ENCODE results near the gene RPL27A.

RPL27A gene

DNA sequence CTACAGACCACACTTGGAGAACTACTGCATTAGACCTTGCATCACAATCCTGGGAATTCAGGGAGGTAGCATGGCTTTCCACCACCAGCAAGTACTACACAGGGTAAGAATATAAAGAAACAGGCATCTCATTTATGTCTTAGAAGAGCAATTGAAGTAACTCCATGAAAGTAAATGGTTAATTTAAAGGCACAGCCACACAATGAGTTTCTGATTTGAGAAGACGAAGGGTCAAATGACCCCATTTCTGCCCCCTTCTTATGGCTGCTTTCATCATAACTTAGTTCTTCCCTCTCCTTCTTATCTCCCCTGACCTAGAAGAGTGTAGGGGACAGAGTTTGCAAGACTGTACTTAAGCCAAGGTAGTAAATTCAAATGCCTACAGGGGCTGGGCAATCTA, 6.1 kb upstream of the RPL27A start:
- no peak for DNase-seq

DNA sequence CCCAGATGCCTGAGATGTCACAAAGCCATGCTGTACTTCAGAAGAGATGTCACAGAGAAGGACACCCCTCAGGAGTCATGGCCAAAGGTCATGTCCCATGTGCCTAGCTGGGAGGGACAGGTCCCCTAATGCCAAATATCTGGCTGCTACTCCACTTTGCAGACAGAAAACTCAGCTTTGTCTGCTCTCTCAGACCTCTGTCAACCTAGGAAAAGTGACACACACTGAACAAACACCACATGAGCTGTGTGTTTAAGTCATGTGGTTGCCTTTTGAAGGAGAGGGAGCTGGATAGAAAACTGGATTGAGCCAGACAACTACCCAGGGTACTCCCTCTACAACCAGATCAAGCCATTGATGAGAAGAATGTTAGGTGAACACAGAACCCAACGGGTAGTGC, 3.6 kb upstream of the RPL27A start:
- no peak for DNase-seq

DNA sequence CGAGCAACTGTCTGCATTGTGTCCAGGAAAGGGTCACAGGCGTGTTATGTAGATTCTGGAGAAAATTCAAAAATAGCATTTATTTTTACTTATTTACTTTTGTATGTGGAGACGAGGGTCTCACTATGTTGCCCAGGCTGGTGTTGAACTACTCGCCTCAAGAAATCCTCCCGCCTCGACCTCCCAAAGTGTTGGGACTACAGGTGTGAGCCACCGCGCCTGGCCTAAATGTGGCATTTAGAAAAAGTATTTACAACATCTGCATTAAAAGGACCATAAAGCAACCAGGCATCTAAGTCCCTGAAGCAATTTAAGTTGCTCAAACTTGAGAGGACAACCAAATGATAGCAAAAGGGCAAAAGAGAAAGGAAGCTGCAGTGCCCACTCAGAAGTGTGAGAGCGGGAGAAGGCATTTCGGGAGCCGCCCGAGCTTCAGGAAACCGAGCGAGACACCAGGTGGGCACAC, 722 bp upstream of the RPL27A start:
- no peak for DNase-seq

DNA sequence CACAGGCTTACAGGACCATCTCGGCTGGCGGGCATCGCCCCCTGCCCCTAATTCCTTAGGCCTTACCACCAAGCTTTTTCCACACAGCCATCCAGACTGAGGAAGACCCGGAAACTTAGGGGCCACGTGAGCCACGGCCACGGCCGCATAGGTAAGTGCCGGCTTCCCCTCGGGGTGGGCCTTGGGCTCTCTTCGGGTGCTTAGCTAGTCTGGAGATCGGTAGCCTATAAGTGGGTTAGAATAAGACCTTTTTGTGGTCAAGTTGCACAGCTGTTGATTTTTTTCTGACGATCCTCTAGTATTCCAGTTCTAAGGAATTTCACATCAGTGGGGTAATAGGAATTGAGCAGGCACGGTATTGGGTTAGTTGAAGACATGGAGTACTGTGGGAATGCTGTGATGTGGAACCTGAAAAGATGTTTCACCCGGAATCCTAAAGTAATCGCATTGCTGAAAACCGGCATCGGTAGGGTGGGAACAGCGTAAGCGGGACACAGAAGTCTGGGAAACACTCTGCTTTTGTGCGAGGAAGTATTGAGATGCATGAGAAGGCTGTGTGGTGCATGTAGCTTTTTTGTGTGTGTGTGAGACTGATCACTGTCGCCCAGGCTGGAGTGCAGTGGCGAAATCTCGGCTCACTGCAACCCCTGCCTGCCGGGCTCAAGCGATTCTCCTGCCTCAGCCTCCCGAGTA, 669 bp downstream of the RPL27A start:
- DNase-seq: no peak

DNA sequence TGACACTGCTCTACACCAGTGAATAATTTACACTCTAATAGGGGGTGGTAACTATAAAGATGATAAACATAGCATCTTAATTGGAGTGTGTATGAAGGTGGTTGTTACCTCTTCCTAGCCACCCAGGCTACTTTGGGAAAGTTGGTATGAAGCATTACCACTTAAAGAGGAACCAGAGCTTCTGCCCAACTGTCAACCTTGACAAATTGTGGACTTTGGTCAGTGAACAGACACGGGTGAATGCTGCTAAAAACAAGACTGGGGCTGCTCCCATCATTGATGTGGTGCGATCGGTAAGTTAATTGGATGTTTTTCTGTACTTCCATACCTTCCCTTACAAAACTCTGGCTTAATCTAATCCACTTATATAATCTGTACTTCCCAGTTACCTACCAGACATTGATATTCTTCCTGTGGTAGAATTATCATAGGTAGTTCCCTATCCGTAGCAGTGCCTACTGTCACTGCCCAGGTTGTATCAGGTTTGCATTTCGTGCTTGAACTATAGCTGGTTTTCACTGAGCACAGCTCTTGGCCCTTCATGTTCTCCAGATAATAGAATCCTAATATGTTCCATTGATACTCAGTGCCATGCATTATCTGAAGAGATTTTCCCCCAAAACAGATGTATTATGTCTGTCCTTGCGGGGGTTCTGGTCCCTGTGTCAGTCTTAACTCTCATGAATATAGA, 2.2 kb downstream of the RPL27A start:
- no peak for DNase-seq

DNA sequence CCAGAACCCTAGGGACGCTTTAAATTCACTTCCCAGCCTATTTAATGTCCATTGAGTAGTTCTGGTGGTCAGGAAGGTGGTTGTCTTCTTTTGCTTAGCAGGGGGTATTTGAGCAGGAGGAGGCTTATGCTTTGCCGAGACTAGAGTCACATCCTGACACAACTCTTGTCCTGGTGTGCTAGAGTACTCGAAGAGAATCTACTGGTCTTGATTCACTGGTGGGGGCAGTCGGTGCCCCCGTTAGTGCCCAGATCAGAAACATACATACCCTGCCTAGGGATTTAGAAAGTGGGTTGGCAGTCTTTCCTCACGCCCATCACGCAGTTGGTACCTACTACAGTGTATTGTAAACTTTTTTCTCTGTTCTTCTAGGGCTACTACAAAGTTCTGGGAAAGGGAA, 2.7 kb downstream of the RPL27A start:
- DNase-seq: no peak

DNA sequence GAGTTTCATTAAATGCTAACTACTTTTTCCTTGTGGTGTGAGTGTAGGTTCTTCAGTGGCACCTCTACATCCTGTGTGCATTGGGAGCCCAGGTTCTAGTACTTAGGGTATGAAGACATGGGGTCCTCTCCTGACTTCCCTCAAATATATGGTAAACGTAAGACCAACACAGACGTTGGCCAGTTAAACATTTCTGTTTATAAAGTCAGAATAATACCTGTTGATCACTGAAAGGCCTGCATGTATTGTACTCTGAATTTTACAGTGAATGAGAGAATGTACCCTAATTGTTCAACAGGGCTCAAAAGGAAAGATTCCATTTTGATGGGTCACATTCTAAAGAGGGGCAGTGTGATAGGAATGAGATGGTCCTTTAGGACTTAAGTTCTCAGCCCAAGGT, 3.2 kb downstream of the RPL27A start:
- DNase-seq: no peak

DNA sequence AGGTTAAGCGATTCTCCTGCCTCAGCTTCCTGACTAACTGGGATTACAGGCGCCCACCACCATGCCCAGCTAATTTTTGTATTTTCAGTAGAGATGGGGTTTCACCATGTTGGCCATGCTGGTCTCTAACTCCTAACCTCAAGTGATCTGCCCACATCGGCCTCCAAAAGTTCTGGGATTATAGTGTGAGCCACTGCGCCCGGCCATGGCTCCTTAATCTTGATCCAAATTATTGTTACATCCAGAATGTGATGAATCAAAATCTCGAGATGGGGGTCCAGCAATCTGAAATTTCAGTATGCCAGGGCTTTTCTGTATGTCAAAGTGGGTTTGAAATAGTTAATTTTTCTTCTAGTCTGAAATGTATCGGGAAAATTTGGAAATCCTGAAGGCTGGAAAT, 3.7 kb downstream of the RPL27A start:
- DNase-seq: no peak

DNA sequence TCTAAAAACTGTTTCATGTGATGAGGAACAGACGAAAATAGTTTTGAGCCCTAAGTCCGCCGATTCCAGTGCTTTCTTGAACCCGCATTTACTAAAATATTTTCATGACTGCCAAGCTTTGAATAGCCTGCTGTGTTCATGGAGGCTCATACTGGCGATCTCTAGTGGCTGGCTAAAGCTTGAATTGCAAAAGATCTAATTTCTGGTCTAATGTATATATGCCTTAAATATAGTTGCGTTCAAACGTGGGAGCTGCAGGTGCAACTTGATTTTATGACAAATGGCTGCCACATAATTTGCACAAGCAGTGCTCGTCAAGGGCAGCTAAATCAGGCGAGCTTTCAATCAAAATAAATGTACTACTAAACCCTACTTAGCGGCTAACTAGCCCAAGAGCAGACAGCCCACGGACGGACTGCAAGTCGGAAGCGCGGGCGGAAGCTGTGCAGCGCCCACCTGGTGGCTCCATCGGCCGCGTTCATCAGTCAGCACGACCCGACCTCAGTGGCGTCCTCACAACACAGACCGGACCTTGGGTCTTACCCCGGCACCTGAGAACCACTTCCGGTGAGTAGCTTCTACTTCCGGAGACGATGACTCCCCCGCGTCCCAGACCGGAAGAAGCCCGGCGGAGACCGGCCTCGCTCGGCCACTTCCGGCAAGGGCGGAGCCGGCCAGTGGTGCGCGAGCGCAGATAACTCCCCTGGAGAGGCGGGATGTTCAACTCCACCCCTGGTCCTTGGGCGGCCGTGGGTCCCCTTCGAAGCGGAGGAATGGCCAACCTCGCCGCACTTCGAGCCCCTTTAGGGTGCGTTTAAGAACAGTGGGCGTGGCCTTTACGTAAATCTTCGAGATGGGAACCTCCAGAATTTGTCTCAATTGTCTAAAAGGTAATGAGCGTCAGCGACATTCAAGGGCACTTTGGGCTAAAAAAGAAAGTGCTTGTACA, 6.1 kb downstream of the RPL27A start:
- peak; percentile 89 for DNase-seq

DNA sequence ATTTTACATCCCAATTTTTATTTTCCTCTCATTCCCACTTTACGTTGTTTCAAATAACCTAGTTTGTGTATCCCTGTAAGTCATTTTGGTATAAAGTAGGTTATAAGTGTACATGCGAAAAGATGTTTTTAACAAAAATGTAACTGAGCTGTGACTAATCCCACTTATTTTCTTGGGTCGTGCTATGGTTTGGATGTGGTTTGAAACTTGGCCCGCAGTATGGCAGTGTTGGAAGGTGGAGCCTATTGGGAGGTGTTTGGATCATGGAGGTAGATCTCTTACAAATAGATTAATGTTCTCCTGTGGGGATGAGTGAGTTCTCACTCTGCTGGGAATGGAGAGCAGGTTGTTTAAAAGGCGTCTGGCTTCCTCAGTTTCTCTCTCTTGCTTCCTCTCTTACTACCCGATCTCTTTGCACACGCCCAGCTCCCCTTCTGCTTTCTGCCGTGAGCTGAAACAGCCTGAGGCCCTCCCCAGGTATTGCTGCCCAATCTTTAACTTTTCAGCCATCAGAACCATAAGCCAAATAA, 7.2 kb downstream of the RPL27A start:
- no peak for DNase-seq

DNA sequence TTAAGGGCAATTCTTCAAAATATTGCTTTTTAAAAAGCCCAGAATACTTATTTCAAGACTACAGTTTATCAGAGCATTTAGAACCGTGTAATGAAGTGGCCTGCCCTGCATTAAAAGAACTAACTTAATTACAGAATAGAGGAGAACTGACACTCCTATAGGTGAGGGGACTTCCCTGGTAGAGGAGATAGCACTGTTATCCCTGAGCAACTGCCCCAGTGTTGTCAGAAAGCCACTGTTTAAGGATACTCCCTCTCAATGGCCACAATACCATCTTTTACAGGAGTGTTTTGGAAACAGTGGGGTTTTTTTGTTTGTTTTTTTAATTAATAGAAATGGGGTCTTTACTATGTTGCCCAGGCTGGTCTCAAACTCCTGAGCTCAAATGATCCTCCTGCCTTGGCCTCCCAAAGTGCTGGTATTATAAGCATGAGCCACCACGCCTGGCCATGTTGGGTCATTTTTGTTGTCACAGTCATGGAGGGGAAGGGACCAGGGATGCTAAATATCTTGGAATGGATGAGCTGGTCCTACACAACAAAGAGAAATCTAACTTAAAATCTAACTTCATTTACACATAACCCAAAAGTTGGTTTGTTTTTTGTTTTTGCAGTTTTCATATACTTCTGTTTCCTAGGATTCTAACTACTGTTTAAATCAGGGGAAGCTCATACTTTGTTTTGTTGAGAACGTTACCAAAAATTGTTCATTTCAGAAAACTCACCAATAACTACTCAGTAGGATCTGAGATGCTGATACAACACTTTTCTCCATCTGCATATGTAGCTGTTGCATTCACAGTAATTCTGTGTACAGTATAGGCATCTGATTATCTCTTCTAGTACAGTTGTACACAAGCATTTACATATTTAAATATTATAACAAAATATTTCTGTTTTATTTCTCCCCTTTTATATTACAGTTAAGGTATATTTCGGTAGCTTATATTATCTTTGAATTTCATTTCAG, 8.1 kb downstream of the RPL27A start:
- no peak for DNase-seq

DNA sequence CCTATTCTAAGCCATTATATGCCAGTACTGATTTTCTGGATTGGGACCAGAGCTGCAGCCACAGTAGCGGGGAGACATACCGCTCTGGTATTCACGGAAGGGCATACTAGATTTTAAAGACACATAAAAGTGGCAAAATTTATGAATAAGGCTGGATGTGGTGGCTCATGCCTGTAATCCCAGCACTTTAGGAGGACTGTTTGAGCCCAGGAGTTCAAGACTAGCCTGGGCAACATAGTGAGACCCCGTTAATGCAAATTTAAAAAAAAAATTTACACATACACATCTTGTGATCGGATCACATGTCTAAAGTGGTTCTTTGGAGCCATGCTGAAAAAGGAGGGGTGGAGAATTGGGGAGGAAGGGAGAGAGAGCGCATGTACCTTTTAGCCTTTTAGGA, 9.0 kb downstream of the RPL27A start:
- DNase-seq: no peak

DNA sequence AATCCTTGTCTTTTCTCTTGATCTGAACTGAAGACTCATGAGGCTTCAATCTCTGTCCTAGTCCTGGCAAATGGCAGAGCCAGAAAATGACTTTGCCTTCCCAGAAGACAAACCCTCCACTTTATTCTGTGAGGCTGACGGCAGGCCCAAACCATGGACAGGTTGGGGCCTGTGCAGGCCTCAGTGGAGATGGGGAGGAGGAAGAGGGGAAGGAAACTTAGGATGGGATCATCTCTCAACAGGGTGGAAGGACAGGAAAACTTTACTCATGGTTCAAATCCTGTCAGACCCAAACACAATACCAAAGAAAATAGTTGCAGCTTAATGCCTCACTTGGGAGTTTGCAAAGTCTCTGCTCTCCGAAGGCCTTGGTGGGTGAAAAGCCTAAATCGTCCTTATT, 9.8 kb downstream of the RPL27A start:
- no peak for DNase-seq

DNA sequence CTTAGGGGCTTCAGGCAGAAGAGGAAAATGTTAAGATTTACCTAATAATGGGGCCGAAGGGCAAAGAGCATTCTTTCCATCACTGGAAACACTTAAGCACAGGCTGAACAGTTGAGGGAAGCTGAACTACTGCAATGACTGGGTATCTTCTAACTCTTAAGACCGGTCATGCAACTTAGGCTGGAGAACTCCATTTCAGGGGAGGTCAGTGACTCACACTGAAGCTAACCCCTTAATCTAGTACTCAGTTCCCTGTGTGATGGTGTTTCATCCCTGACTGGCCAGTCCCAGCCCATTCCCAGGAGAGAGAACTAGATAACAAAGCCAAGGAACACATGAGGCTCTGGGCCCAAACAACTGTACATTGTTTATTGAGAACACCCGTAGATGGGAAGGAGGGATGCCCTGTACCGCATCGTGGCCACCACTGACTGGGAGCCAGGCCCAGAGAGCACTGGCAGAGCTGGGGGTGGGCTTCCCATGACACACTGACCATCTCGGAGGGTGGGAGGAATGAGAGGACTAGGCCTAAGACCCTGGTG, 10.5 kb downstream of the RPL27A start:
- no peak for DNase-seq

DNA sequence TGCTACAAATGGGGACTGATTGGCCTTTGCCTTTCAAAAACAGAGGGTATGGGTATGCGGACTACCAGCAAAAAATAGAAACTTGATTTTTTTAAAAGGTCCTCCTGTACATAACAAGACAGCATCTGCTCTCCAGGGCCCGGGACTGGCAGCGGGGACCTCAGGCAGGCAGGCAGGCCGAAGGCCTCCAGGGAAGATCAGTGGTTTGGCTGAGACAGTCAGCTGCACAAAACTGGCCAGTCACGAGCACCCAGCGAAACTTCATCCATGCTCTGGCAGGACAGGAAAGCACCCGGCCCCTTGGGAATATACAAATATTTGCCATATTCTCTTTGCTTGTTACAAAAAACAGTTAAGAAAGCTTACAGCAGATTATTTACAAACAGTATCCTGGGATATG, 11.0 kb downstream of the RPL27A start:
- DNase-seq: no peak

DNA sequence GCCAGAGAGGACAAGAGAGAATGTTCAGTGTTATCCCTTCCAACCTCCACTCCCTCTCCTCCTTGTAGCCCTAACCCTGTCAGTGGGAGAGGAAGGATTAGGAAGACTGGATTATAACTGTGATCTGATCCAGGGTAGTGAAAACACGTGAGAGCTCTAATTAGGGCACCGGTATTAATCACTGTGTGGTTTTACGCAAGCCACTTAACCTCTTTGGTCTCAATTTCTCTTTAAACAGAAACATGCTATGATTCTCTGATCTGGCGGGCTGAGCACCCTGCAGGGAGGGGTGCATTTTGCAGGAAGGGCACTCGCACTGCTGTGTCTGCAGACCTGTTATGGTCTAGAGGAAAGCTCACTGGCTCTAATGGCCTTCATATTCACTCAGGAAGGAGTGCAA, 11.5 kb downstream of the RPL27A start:
- no peak for DNase-seq

DNA sequence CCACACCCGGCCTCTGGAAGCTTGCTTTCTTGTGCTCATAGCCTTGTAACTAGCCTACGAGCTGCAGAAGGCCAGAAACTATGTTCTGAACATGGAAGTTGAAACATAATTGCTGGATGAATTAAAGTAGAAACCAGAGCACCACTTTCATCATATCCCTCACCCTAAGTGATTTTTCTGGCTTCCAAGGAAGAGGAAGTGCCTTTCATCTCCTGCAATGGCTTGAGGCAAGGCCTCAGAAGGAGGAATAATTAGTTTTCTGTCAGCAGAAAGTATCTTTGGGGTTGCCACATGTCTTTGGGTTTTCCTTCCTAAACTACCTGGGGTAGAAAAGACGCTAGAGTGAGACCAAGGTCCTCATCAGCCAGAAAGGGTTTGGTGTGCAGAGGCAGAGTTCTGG, 14.5 kb downstream of the RPL27A start:
- DNase-seq: no peak

DNA sequence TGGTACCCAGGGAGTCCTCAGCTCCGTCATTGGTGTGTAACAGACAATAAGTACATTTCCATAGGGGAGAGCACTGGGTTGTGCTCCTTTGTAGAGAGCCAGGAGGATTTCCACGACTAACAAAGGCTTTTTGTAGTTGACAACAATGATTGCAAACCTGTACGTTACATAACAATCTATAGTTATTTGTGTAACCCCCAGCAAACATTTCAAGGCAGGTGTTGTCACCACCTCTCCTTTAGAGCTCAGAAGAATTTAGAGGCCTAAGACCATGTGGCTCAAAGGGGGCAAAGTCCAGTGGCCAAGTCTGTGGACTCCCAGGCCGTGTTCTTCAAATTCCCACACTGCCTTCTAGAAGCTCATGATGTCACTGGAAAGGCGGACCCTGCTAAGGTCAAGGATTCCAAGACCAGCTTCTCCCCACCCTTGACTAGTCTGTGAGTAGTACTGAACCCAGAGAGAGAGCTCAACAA, 15.8 kb downstream of the RPL27A start:
- no peak for DNase-seq

DNA sequence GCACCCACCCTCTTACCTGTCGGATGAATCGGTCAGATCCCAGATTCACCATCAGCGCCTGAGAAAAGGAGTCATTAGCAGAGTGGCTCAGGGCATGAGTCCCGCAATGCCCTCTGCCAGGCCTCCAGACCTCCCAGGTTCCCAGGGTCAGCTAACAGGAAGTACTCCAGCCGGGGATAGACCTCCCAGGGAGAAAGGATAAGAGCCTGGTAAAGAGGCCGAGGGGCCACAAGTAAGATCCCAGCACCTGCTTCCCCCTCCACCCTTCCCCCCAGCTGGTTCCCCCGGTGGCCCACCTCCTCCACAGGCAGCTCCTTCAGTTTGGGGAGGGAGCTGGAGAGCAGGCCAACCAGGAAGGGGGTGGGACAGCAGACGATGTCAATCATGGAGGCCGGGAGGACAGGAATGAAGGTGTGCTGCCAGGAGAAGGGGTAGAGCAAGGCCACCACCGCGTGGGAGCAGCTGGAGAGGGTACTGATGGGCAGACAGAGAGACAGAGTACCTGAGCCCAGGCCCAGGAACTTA, 16.4 kb downstream of the RPL27A start:
- no peak for DNase-seq

DNA sequence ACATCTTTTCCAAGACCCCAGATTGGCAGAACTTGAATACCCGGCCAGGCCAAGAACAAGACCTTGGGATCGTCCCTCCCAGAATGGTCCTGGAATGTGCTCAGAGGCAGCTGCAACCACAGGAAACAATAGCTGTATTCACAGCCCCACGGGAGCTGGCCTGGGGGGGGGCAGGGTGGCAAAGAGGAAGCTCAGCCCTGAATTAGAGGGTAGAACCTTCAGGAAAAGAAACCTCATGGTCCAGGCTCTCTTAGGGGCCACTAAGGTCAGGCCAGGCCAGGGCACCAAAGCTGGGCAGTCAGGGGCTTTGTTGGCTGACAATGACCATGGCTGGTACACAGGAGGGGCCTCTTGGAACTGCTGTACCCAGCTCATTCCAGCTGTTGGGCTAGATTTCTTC, 17.3 kb downstream of the RPL27A start:
- no peak for DNase-seq

DNA sequence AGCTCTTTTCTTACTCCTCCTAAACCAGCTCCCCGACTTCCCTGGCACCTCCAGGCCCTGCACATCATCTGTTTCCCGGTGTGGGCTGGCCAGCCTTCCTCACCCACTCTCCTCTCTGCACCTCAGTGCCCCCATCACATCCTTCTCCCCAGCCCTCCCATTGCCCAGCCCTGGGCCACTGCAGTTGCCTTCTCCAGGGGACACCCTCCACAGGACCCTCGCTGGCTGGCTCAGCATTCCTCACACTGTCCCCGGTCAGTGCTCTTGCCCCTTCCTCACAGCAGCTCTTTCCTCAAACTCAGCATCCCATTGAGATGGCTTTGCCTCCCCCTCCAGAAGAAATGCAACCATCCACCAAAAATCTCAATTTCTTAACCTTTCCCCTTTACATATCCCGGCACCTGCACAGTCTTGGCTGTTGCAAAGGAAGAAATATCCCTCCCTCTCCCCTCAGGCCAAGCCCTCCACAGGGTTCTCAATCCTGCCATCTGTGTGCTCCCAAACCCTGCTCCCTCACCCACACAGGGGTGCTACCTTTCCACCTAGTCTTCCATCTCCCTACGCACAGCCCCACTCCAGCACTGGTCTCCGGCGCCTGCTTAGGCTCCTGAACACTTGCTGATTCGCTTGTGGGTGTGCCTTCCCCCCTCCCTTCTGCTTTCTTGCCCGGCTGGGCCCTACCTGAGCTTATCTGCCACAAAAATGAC, 19.5 kb downstream of the RPL27A start:
- no peak for DNase-seq
